ENCODE results near the gene TMEM273.

TMEM273 gene

GRCh38 chr10:49139028-49139845 is 49.0 kb downstream of the TMEM273 start:
- TF ChIP-seq TCF12 (IDR thresholded peaks at IDR 0.05; ENCODE audit: low read depth) (no peak), ZBTB7A (IDR thresholded peaks at IDR 0.05; ENCODE audit: low read depth) (no peak), EP300 (IDR thresholded peaks at IDR 0.05; ENCODE audit: borderline replicate concordance) (no peak), NFIC (IDR thresholded peaks at IDR 0.05) (no peak), FOXM1 (IDR thresholded peaks at IDR 0.05; ENCODE audit: borderline replicate concordance, low read depth) (no peak), TEAD4 (IDR thresholded peaks at IDR 0.05) (no peak), CEBPB (IDR thresholded peaks at IDR 0.05) (no peak), YY1 (IDR thresholded peaks at IDR 0.05; ENCODE audit: low read depth) (no peak), RAD21 (IDR thresholded peaks at IDR 0.05; ENCODE audit: low read depth) (no peak), TAF1 (IDR thresholded peaks at IDR 0.05; ENCODE audit: low read depth) (no peak), CREB1 (IDR thresholded peaks at IDR 0.05; ENCODE audit: low read depth) (no peak), EGR1 (IDR thresholded peaks at IDR 0.05) (no peak)
- TF ChIP-seq, protein P1, sequence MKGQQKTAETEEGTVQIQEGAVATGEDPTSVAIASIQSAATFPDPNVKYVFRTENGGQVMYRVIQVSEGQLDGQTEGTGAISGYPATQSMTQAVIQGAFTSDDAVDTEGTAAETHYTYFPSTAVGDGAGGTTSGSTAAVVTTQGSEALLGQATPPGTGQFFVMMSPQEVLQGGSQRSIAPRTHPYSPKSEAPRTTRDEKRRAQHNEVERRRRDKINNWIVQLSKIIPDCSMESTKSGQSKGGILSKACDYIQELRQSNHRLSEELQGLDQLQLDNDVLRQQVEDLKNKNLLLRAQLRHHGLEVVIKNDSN (IDR thresholded peaks at IDR 0.05) = no peak
- TF ChIP-seq, protein P2, sequence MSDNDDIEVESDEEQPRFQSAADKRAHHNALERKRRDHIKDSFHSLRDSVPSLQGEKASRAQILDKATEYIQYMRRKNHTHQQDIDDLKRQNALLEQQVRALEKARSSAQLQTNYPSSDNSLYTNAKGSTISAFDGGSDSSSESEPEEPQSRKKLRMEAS (IDR thresholded peaks at IDR 0.05) = no peak
- TF ChIP-seq, protein P3, sequence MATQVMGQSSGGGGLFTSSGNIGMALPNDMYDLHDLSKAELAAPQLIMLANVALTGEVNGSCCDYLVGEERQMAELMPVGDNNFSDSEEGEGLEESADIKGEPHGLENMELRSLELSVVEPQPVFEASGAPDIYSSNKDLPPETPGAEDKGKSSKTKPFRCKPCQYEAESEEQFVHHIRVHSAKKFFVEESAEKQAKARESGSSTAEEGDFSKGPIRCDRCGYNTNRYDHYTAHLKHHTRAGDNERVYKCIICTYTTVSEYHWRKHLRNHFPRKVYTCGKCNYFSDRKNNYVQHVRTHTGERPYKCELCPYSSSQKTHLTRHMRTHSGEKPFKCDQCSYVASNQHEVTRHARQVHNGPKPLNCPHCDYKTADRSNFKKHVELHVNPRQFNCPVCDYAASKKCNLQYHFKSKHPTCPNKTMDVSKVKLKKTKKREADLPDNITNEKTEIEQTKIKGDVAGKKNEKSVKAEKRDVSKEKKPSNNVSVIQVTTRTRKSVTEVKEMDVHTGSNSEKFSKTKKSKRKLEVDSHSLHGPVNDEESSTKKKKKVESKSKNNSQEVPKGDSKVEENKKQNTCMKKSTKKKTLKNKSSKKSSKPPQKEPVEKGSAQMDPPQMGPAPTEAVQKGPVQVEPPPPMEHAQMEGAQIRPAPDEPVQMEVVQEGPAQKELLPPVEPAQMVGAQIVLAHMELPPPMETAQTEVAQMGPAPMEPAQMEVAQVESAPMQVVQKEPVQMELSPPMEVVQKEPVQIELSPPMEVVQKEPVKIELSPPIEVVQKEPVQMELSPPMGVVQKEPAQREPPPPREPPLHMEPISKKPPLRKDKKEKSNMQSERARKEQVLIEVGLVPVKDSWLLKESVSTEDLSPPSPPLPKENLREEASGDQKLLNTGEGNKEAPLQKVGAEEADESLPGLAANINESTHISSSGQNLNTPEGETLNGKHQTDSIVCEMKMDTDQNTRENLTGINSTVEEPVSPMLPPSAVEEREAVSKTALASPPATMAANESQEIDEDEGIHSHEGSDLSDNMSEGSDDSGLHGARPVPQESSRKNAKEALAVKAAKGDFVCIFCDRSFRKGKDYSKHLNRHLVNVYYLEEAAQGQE (IDR thresholded peaks at IDR 0.05; ENCODE audit: low read depth) = no peak

DNA sequence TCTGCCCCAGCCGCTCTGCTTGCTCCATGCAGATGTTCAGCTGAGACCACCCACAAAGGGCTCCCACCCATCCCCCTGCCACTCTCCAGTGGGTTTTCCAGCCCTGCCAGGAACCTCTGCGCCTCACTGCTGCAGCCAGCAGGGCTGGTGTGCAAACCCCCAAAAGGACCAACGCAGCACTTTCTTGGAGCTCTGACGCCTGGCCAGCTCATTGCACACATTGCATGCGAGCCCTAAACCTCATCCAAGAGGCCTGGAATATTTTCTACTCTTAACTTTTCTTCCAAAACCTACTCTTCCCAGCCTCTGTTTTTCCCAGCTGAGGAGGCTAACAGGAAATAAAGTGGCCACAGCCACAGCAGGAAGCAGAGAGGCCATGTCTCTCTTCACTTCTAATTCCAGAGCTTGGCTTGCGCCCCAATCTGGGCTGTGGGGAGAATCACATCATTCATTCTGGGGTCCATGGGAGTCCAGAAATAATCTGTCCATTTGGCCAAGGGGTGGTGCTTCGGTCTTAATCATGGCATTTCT is 49.8 kb downstream of the TMEM273 start:
- TF ChIP-seq ZBTB7A (IDR thresholded peaks at IDR 0.05; ENCODE audit: low read depth) (no peak), TCF12 (IDR thresholded peaks at IDR 0.05; ENCODE audit: low read depth) (no peak), TEAD4 (IDR thresholded peaks at IDR 0.05) (no peak), EP300 (IDR thresholded peaks at IDR 0.05; ENCODE audit: borderline replicate concordance) (no peak), RAD21 (IDR thresholded peaks at IDR 0.05; ENCODE audit: low read depth) (no peak), YY1 (IDR thresholded peaks at IDR 0.05; ENCODE audit: low read depth) (no peak), TAF1 (IDR thresholded peaks at IDR 0.05; ENCODE audit: low read depth) (no peak), CEBPB (IDR thresholded peaks at IDR 0.05) (no peak), NFIC (IDR thresholded peaks at IDR 0.05) (no peak), CREB1 (IDR thresholded peaks at IDR 0.05; ENCODE audit: low read depth) (no peak)
- TF ChIP-seq, protein P2 (IDR thresholded peaks at IDR 0.05) = no peak
- TF ChIP-seq, protein P1 (IDR thresholded peaks at IDR 0.05) = no peak

DNA sequence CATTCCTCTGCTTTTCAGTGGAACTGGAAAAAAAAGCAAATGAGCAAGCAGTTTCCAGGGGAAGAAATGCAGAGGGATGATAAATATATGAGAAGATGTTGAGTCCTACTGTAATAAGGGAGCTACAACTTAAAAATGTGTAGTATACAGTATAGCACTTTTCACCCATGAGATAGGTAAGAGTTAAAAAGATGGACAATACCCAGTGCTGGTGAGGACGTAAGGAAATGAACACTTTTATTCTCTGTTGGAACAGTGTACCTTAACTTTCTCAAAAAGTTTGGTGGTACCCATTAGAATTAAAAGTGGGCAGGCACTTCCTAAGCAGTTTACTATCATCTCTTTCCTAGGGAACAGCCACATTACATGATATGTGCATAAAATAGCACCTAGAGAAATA is 51.7 kb downstream of the TMEM273 start:
- TF ChIP-seq FOXM1 (IDR thresholded peaks at IDR 0.05; ENCODE audit: borderline replicate concordance, low read depth) = no peak
- TF ChIP-seq, protein P2 (IDR thresholded peaks at IDR 0.05) = no peak
- no peak for TF ChIP-seq ZBTB7A (IDR thresholded peaks at IDR 0.05; ENCODE audit: low read depth)
- no peak for TF ChIP-seq TAF1 (IDR thresholded peaks at IDR 0.05; ENCODE audit: low read depth)
- TF ChIP-seq, protein P3 (IDR thresholded peaks at IDR 0.05; ENCODE audit: low read depth) = no peak
- TF ChIP-seq RAD21 (IDR thresholded peaks at IDR 0.05; ENCODE audit: low read depth) = no peak
- no peak for TF ChIP-seq NFIC (IDR thresholded peaks at IDR 0.05)
- TF ChIP-seq, protein P1 (IDR thresholded peaks at IDR 0.05) = no peak
- TF ChIP-seq EP300 (IDR thresholded peaks at IDR 0.05; ENCODE audit: borderline replicate concordance) = no peak
- TF ChIP-seq CREB1 (IDR thresholded peaks at IDR 0.05; ENCODE audit: low read depth) = no peak
- no peak for TF ChIP-seq TCF12 (IDR thresholded peaks at IDR 0.05; ENCODE audit: low read depth)
- no peak for TF ChIP-seq YY1 (IDR thresholded peaks at IDR 0.05; ENCODE audit: low read depth)
- TF ChIP-seq TEAD4 (IDR thresholded peaks at IDR 0.05) = no peak

DNA sequence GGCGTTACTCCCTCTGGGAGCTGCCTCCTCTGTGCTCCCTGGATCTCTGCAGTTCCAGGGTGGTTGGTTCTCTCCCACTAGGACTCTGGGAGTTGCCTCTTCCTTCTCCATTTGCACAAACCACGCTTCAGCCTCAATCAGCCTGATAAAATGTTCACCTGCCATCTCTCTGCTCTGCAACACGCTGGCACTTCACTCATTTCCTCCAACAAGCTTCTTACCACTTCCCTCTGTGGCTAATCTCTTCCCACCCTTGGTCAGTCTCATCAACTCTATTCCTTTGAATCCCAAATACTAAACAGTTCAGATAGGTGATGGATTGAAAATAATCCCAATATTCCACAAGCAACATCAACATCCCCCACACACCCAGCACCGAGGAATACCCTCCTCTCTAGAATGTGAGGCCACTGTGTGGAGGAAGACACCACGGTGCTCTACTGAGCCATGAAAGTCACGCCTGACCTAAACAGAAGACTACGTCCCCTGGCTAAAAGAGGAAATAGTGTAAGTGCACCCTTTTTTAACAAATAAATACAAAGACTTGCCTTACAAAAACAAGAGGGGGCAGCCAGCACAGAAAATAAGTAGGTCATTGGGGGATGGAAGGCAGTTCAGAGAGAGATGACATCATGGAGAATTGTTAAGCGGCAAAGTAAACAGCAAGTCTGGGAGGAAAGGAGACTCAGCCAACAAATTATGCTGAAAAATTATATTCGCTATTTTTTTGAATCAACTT is 52.4 kb downstream of the TMEM273 start:
- TF ChIP-seq RAD21 (IDR thresholded peaks at IDR 0.05; ENCODE audit: low read depth) (no peak), TCF12 (IDR thresholded peaks at IDR 0.05; ENCODE audit: low read depth) (no peak), ZBTB7A (IDR thresholded peaks at IDR 0.05; ENCODE audit: low read depth) (no peak), FOXM1 (IDR thresholded peaks at IDR 0.05; ENCODE audit: borderline replicate concordance, low read depth) (no peak), NFIC (IDR thresholded peaks at IDR 0.05) (no peak), TAF1 (IDR thresholded peaks at IDR 0.05; ENCODE audit: low read depth) (no peak), EGR1 (IDR thresholded peaks at IDR 0.05) (no peak), EP300 (IDR thresholded peaks at IDR 0.05; ENCODE audit: borderline replicate concordance) (no peak), YY1 (IDR thresholded peaks at IDR 0.05; ENCODE audit: low read depth) (no peak)
- TF ChIP-seq, protein P2 (IDR thresholded peaks at IDR 0.05) = no peak
